GM23248 (cell line): ENCODE results near the gene SLC22A5.

ENCODE experiments used
- EZH2 ChIP-seq: fragments of 200-600 bp; sonication (generic); IDR thresholded peaks from 2 replicates; pipeline ENCODE4 v1.6.1; 2018; ENCODE audit warnings: antibody characterized with exemption, mild to moderate bottlenecking; ENCODE audit not compliant: insufficient read depth, poor library complexity, severe bottlenecking
- EZH2phosphoT487 ChIP-seq: fragments of 200-600 bp; sonication (generic); IDR thresholded peaks from 2 replicates; pipeline ENCODE4 v1.6.1; 2018; ENCODE audit warnings: antibody characterized with exemption, moderate library complexity, mild to moderate bottlenecking, low read depth; ENCODE audit not compliant: insufficient read depth

GRCh38 chr5:132417010-132417439, 47.5 kb downstream of the SLC22A5 start:
- TF ChIP-seq EZH2phosphoT487 (no peak), EZH2 (no peak)
